HEK293T (cell line): ENCODE measurements around the gene CORO2A.

ENCODE experiments used
- CTCF ChIA-PET: fragments of 350-600 bp; formaldehyde crosslinking; extraction: SDS; loops from one replicate; lab custom pipeline; 2021; ENCODE audit warnings: antibody characterized with exemption, inconsistent platforms; lab: Yijun Ruan, JAX
- POLR2A ChIA-PET: fragments of 350-600 bp; formaldehyde crosslinking; extraction: SDS; loops from one replicate; lab custom pipeline; 2020; ENCODE audit warnings: antibody characterized with exemption, inconsistent platforms; lab: Yijun Ruan, JAX
- DNase-seq: peaks from one replicate; pipeline ENCODE4 v3.0.0; 2012; ENCODE audit warnings: mixed read lengths; ENCODE audit errors: extremely low spot score
- ARNT ChIP-seq: fragments of 450-650 bp; IDR thresholded peaks from 2 replicates; pipeline ENCODE4 v1.6.1; 2017; ENCODE audit warnings: mild to moderate bottlenecking
- BHLHE40 ChIP-seq: fragments of 450-650 bp; IDR thresholded peaks from 2 replicates; pipeline ENCODE4 v1.6.1; 2016; ENCODE audit warnings: mild to moderate bottlenecking, moderate library complexity, borderline replicate concordance
- CTBP1 ChIP-seq: fragments of 450-650 bp; IDR thresholded peaks from 2 replicates; pipeline ENCODE4 v1.6.1; 2016; ENCODE audit warnings: borderline replicate concordance
- ELF4 ChIP-seq: fragments of 450-650 bp; IDR thresholded peaks from 2 replicates; pipeline ENCODE4 v1.6.1; 2017; ENCODE audit warnings: antibody characterized with exemption
- FOXA1 ChIP-seq: fragments of 450-650 bp; IDR thresholded peaks from 2 replicates; pipeline ENCODE4 v1.6.1; 2016; ENCODE audit warnings: mild to moderate bottlenecking
- FOXK2 ChIP-seq: fragments of 450-650 bp; IDR thresholded peaks from 2 replicates; pipeline ENCODE4 v1.6.1; 2016; ENCODE audit warnings: mild to moderate bottlenecking
- FOXM1 ChIP-seq: fragments of 450-650 bp; IDR thresholded peaks from 2 replicates; pipeline ENCODE4 v1.6.1; 2017; ENCODE audit warnings: mild to moderate bottlenecking, borderline replicate concordance
- HDGF ChIP-seq: fragments of 450-650 bp; IDR thresholded peaks from 2 replicates; pipeline ENCODE4 v1.6.1; 2017; ENCODE audit warnings: antibody characterized with exemption, borderline replicate concordance
- L3MBTL2 ChIP-seq: fragments of 450-650 bp; conservative IDR thresholded peaks from 2 replicates; pipeline ENCODE4 v1.6.1; 2016; ENCODE audit warnings: mild to moderate bottlenecking
- LEF1 ChIP-seq: fragments of 450-650 bp; IDR thresholded peaks from 2 replicates; pipeline ENCODE4 v1.6.1; 2017; ENCODE audit warnings: mild to moderate bottlenecking, borderline replicate concordance
- NFRKB ChIP-seq: fragments of 450-650 bp; IDR thresholded peaks from 2 replicates; pipeline ENCODE4 v1.6.1; 2016; ENCODE audit warnings: mild to moderate bottlenecking, moderate library complexity
- PKNOX1 ChIP-seq: fragments of 450-650 bp; IDR thresholded peaks from 2 replicates; pipeline ENCODE4 v1.6.1; 2016
- SP1 ChIP-seq: fragments of 450-650 bp; IDR thresholded peaks from 2 replicates; pipeline ENCODE4 v1.6.1; 2017
- SUZ12 ChIP-seq: fragments of 450-650 bp; IDR thresholded peaks from 2 replicates; pipeline ENCODE4 v1.6.1; 2016; ENCODE audit warnings: mild to moderate bottlenecking
- TARDBP ChIP-seq: fragments of 450-650 bp; IDR thresholded peaks from 2 replicates; pipeline ENCODE4 v1.6.1; 2016
- ZNF384 ChIP-seq: fragments of 450-650 bp; IDR thresholded peaks from 2 replicates; pipeline ENCODE4 v1.6.1; 2016

Gene CORO2A

DNA sequence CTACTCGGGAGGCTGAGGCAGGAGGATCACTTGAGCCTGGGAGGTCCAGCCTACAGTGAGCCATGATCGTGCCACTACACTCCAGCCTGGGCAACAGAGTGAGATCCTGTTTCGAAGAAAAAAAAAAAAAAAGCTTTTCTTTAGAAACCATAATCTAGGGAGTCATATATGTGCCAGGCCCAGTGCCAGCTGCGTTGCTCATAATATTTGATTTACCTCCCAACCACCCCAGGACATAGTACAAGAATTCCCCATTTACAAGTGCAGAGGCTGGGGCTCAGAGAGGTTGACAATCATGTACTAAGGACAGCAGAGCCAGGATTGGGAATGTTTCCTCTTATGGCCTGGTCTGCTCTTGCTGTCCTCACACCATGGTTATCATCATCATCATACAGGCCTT, 48.4 kb downstream of the CORO2A start:
- DNase-seq, result no peak
- TF ChIP-seq L3MBTL2, result no peak
- no peak for TF ChIP-seq FOXK2
- TF ChIP-seq PKNOX1, result no peak
- CTCF ChIA-PET, result no interaction called here
- POLR2A ChIA-PET, result no interaction called here

GRCh38 chr9:98142925-98143481, 49.4 kb downstream of the CORO2A start:
- no peak for DNase-seq
- CTCF ChIA-PET, result no interaction called here
- POLR2A ChIA-PET, result no interaction called here
- TF ChIP-seq BHLHE40 (no peak), CTBP1 (no peak), NFRKB (no peak), ZNF384 (no peak), LEF1 (no peak), SP1 (no peak), L3MBTL2 (no peak)

DNA sequence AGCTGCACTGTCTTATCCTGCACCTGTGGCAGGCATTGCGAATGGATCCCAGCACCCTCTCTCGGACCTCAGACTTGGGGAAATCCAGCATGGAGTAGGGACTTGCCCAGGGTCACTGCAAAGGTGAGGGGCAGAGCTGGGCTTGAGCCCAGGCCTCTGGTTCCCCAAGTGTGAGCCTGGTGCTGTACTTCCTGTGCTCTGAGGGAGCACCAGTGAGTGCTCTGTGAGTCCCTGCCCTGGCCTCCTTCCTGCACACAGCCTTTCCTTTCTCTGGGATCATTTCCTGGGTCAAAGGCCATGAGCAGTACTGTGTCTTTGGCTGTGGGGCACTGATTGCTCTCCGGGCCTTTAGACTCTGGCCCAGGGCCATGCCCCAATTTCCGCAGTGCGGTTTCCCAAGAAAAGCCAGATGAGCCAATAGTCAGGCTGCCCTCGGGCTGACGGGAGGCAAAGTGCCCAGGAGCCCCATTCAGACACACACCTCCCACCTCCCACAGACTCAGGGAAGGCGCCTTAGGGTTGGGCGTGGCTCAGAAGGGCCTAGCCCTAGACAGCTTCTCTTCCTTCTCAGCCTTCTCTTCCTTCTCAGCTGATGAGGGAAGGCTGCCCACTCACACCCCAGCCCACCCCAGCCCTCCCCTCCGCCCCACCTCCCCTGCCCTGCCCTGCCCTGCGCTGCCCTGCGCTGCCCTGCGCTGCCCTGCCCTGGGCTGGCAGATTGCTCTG, 50.1 kb downstream of the CORO2A start:
- no peak for TF ChIP-seq SP1
- TF ChIP-seq ZNF384, result no peak
- no peak for TF ChIP-seq SUZ12
- no peak for TF ChIP-seq NFRKB
- no peak for TF ChIP-seq L3MBTL2
- TF ChIP-seq BHLHE40, result no peak
- TF ChIP-seq ELF4, result no peak
- TF ChIP-seq FOXK2, result no peak
- TF ChIP-seq PKNOX1, result no peak
- no peak for TF ChIP-seq TARDBP
- TF ChIP-seq HDGF, result no peak
- TF ChIP-seq FOXA1, result no peak
- no peak for TF ChIP-seq LEF1
- no peak for TF ChIP-seq FOXM1
- no peak for TF ChIP-seq ARNT
- no peak for TF ChIP-seq CTBP1
- ChIA-PET CTCF (interaction anchor here (0.7 kb wide), 1 partner anchor 264 kb away, joined by 3 read pairs; no protein-coding TSS in a partner anchor), POLR2A (no interaction called here)
- no peak for DNase-seq

DNA sequence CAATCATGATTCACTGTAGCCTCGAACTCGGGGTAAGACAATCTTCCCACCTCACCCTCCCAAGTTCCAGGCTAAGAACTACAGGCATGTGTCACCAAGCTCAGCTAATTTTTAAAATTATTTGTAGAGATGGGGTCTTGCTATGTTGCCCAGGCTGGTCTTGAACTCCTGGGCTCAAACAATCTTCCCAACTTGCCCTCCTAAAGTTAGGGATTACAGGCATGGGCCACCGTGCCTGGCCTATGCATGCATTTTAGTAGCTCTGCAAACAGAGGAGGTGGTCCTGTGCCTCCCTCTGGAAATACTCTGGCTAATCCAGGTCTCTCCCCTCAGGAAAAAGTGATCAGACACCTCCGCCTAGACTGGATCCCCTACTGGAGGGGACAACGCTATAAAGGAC, 51.9 kb downstream of the CORO2A start:
- TF ChIP-seq HDGF (no peak), ELF4 (no peak), CTBP1 (no peak), SP1 (no peak), SUZ12 (no peak), FOXA1 (no peak), ZNF384 (no peak), FOXK2 (no peak), ARNT (no peak), LEF1 (no peak), PKNOX1 (no peak), TARDBP (no peak), FOXM1 (no peak), NFRKB (no peak), L3MBTL2 (no peak), BHLHE40 (no peak)
- POLR2A ChIA-PET, result no interaction called here
- DNase-seq, result no peak
- CTCF ChIA-PET, result no interaction called here

DNA sequence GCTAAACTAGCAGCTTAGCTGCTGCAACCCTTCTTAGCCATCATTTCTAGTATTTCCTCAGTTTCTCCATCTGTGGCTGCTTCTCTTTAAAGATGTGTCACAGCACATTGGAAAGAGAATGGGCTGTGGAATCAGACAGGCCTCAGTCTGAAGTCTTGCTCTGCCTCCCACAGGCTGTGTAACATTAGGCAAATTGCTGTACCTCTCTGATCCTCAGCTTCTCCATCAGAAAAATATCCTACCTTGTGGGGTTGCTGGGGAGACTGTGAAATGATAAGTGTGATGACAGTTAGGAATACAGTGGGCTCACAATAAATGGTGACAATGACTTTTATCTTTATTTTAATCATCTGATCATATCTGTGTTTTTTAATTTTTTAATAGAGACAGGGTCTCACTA, 55.9 kb downstream of the CORO2A start:
- DNase-seq, result no peak
- TF ChIP-seq SUZ12, result no peak
- TF ChIP-seq ARNT, result no peak
- TF ChIP-seq ELF4, result no peak
- TF ChIP-seq FOXA1, result no peak
- no peak for TF ChIP-seq LEF1
- TF ChIP-seq NFRKB, result no peak
- no peak for TF ChIP-seq SP1
- TF ChIP-seq TARDBP, result no peak
- TF ChIP-seq CTBP1, result no peak
- TF ChIP-seq FOXM1, result no peak
- TF ChIP-seq L3MBTL2, result no peak
- TF ChIP-seq PKNOX1, result no peak
- no peak for TF ChIP-seq HDGF
- TF ChIP-seq ZNF384, result no peak
- TF ChIP-seq FOXK2, result no peak
- ChIA-PET CTCF (no interaction called here), POLR2A (no interaction called here)
